ENCODE data around the gene SLC2A4RG. TPM values are rescaled to one million over a fixed set of nuclear protein-coding genes. Genes with fewer than 3 reads are reported as not detected.

The SLC2A4RG gene
- total RNA-seq, 1 donor from 2014 or later = 80.7 TPM

DNA sequence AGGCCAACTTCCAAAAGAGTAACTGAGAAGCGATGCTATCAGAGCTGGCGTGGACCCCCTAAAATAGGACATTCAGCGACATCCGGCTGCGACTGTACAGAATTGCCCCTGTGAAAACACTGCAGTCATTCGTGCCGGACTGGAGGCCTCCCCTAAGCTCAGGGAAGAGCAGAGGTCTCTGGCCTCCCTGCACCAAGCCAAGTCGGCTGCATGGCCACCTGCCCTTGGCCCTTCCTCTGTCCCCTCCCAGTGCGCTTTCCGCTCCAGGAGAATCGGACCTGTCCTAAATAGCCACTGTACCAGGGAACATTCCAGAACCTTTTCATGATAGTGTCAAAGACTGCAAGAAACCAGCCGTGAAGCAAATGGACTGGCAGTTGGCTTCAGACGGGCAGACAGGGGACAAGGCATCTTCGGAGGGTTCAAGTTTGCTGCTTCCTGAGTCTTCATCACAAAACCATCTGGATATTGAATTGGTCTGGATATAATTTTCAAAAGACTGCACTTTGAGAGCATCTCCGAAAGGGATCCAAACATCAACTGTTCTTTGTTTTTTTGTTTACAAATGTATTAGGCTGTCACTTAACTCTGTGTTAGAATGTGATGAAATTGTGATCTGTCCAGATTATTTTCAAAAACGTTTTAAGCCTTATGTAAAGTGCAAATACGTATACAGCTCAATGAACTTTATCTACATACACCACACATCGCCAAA lies 16.5 kb downstream of the SLC2A4RG start:
- TF ChIP-seq, protein P1, sequence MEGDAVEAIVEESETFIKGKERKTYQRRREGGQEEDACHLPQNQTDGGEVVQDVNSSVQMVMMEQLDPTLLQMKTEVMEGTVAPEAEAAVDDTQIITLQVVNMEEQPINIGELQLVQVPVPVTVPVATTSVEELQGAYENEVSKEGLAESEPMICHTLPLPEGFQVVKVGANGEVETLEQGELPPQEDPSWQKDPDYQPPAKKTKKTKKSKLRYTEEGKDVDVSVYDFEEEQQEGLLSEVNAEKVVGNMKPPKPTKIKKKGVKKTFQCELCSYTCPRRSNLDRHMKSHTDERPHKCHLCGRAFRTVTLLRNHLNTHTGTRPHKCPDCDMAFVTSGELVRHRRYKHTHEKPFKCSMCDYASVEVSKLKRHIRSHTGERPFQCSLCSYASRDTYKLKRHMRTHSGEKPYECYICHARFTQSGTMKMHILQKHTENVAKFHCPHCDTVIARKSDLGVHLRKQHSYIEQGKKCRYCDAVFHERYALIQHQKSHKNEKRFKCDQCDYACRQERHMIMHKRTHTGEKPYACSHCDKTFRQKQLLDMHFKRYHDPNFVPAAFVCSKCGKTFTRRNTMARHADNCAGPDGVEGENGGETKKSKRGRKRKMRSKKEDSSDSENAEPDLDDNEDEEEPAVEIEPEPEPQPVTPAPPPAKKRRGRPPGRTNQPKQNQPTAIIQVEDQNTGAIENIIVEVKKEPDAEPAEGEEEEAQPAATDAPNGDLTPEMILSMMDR (IDR thresholded peaks at IDR 0.05) = no peak
- no peak overlapping the region for H3K27ac Mint-ChIP-seq (ENCODE audit: unreplicated experiment)
- H3K4me1 Mint-ChIP-seq (ENCODE audit: unreplicated experiment) = no peaks in the 10 kb centered on the region
- no peaks in the 10 kb centered on the region for H3K27me3 Mint-ChIP-seq (ENCODE audit: unreplicated experiment)
- H3K36me3 Mint-ChIP-seq (ENCODE audit: unreplicated experiment) = peaks cover 19% of the 10 kb centered on the region
- DNase-seq (ENCODE audit: extremely low spot score, unreplicated experiment) = no peak
- no peaks in the 10 kb centered on the region for H3K9me3 Mint-ChIP-seq (ENCODE audit: unreplicated experiment)
- no peak overlapping the region for H3K4me3 Mint-ChIP-seq (ENCODE audit: unreplicated experiment)

DNA sequence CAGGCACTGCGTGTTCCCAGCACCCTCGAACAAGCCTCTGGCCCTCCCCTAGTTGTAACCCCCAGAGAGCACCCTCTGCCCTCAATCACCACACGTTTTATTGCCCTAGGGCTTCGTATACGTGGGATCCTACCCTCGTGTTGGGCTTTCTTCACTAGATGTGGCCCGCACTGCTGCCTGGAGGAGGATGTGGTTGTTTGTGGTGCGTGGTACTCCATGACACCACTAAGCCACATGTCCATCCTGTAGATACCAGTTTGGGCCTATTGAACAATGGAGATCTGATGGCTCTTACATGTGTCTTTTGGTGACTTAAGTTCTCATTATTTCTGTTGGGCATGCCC lies 17.0 kb downstream of the SLC2A4RG start:
- no peaks in the 10 kb centered on the region for H3K27me3 Mint-ChIP-seq (ENCODE audit: unreplicated experiment)
- H3K27ac Mint-ChIP-seq (ENCODE audit: unreplicated experiment) = no peak overlapping the region
- H3K4me3 Mint-ChIP-seq (ENCODE audit: unreplicated experiment) = no peak overlapping the region
- DNase-seq (ENCODE audit: extremely low spot score, unreplicated experiment) = no peak
- no peaks in the 10 kb centered on the region for H3K9me3 Mint-ChIP-seq (ENCODE audit: unreplicated experiment)
- no peaks in the 10 kb centered on the region for H3K4me1 Mint-ChIP-seq (ENCODE audit: unreplicated experiment)
- peaks cover 19% of the 10 kb centered on the region for H3K36me3 Mint-ChIP-seq (ENCODE audit: unreplicated experiment)
- TF ChIP-seq, protein P1 (IDR thresholded peaks at IDR 0.05) = no peak

DNA sequence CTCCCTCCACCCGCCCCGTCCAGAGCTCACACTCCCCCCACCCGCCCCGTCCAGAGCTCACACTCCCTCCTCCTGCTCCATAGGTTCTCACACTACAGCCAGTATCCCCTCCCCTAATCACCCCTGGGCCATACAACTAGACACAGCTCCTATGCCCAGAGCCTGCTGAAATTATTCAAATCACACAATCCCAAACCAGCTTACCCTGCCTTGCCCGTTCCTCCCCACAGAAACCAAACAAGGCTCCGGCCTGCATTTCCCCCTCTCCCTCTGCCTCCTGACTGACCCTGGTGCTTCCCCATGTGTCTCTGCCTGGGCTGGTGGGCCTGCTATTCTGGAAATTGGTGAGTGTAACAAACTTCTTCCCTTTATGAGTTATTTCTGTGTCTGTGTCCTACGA lies 18.6 kb downstream of the SLC2A4RG start:
- TF ChIP-seq, protein P1 (IDR thresholded peaks at IDR 0.05) = no peak
- Mint-ChIP-seq H3K36me3 (ENCODE audit: unreplicated experiment) (peaks cover 22% of the 10 kb centered on the region), H3K27ac (ENCODE audit: unreplicated experiment) (no peak overlapping the region), H3K27me3 (ENCODE audit: unreplicated experiment) (no peaks in the 10 kb centered on the region), H3K4me1 (ENCODE audit: unreplicated experiment) (no peaks in the 10 kb centered on the region), H3K9me3 (ENCODE audit: unreplicated experiment) (no peaks in the 10 kb centered on the region), H3K4me3 (ENCODE audit: unreplicated experiment) (no peak overlapping the region)
- no peak for DNase-seq (ENCODE audit: extremely low spot score, unreplicated experiment)

DNA sequence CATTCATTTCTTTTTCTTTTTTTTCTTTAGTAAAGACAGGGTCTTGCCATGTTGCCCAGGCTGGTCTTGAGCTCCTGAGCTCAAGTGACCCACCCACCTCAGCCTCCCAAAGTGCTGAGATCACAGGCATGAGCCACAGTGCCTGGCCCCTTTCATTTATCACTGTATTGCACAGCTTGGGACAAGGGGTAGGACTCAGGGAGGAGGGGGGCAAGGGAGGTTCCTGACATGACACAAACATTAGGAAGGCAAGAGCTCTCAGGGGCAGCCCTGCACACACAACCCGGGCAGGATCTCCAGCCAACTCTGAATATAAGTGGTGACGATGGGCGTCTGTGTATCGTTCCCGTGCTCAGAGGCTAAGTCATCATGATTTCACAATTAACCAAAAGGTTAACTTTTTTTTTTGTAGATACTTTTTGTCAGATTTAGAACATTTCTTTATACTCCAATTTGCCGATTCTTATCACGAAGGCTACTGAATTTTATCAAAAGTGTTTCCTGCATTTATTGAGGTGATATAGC lies 19.9 kb downstream of the SLC2A4RG start:
- Mint-ChIP-seq H3K27ac (ENCODE audit: unreplicated experiment) (no peak overlapping the region), H3K9me3 (ENCODE audit: unreplicated experiment) (no peaks in the 10 kb centered on the region), H3K36me3 (ENCODE audit: unreplicated experiment) (peaks cover 27% of the 10 kb centered on the region), H3K4me1 (ENCODE audit: unreplicated experiment) (no peaks in the 10 kb centered on the region), H3K4me3 (ENCODE audit: unreplicated experiment) (no peak overlapping the region), H3K27me3 (ENCODE audit: unreplicated experiment) (no peaks in the 10 kb centered on the region)
- no peak for DNase-seq (ENCODE audit: extremely low spot score, unreplicated experiment)
- TF ChIP-seq, protein P1 (IDR thresholded peaks at IDR 0.05) = no peak

DNA sequence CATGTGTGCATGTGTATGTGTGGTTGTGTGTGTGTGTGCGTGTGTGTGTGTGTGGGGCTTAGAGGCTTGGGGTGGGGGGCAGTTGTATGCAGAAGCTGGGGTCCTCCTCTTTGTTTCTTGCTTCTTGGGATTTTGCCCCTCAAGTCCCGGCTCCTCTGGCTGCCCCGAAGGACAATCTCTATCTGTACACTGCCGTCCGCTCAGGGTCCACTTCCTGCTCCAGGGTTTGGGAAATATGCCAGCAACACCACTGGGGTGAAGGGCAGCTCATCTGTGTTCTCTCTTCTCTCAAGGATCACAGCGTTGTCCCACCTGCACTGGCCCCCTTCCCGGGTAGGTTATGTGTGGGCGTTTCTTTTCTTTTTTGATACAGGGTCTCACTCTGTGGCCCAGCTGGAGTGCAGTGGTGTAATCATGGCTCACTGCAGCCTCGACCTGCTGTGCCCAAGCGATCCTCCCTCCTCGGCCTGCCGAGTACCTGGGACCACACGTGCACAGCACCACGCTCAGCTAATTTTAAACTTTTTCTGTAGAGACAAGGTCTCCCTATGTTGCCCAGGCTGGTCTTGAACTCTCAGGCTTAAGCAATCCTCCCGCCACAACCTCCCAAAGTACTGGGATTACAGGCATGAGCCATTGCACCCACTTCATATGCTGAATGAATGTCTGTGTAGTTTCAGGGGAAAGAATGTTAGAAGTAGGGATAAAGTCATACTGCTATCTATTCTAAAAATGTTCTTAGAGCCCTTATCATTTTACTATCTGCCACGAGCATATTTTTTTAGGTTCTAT lies 25.7 kb downstream of the SLC2A4RG start:
- Mint-ChIP-seq H3K9me3 (ENCODE audit: unreplicated experiment) (no peaks in the 10 kb centered on the region), H3K4me1 (ENCODE audit: unreplicated experiment) (no peaks in the 10 kb centered on the region), H3K27ac (ENCODE audit: unreplicated experiment) (no peak overlapping the region), H3K27me3 (ENCODE audit: unreplicated experiment) (no peaks in the 10 kb centered on the region), H3K36me3 (ENCODE audit: unreplicated experiment) (peaks cover 29% of the 10 kb centered on the region), H3K4me3 (ENCODE audit: unreplicated experiment) (no peak overlapping the region)
- TF ChIP-seq, protein P1 (IDR thresholded peaks at IDR 0.05) = no peak
- no peak for DNase-seq (ENCODE audit: extremely low spot score, unreplicated experiment)
